ENCODE results near the gene SLC16A8. TPM values are rescaled to one million over a fixed set of nuclear protein-coding genes. Genes with fewer than 3 reads are reported as not detected.

The SLC16A8 gene
- total RNA-seq, 1 experiment from 2014 or later, result not detected

- H2AFZ ChIP-seq (ENCODE audit: low read depth, low read length, poor library complexity, severe bottlenecking), result no peak overlapping the region
- no peaks in the 10 kb centered on the region for H3K9me3 ChIP-seq (ENCODE audit: control insufficient read depth in 1 of 2, insufficient read depth in 1 of 2, low read depth in 1 of 2, low read length in 2 of 2)
- no TSS peak for BruUV-seq (replicated peaks)
- no peaks in the 10 kb centered on the region for H3K79me2 ChIP-seq (ENCODE audit: insufficient read depth, low read length)
- peaks cover 0 to 2% of the 10 kb centered on the region in 2 experiments; a peak in 2 of 4 replicates for H3K4me1 ChIP-seq (ENCODE audit: control insufficient read depth in 1 of 2, insufficient read depth in 2 of 2, low read length in 2 of 2)
- no peak overlapping the region for H3K4me2 ChIP-seq (ENCODE audit: low read length)
- no peaks in the 10 kb centered on the region for H3K27me3 ChIP-seq (ENCODE audit: insufficient read depth, low read length)
- no peaks in the 10 kb centered on the region; a peak in 1 of 4 replicates for H3K36me3 ChIP-seq (ENCODE audit: control insufficient read depth in 1 of 2, insufficient read depth in 2 of 2, low read length in 2 of 2)
- no peaks in the 10 kb centered on the region for H4K20me1 ChIP-seq (ENCODE audit: insufficient read depth)
- no peak overlapping the region for H3K9ac ChIP-seq (ENCODE audit: low read length)
- no peak for ATAC-seq
- ChIA-PET CTCF (no interaction called here), POLR2A (no interaction called here), RAD21 (ENCODE audit: low non-redundant PET in 1 of 2, low total read pairs in 2 of 2, uncharacterized antibody in 2 of 2, unreplicated experiment in 2 of 2) (no interaction called here)
- H3K9me2 ChIP-seq (ENCODE audit: insufficient read depth), result no peaks in the 10 kb centered on the region
- intact Hi-C loops (cut with micrococcal nuclease), result no loop called here
- DNase-seq (ENCODE audit: low read depth, low spot score), result no peak
- no peak overlapping the region for H3K27ac ChIP-seq (ENCODE audit: low read depth, low read length)
- no peak overlapping the region for H3K4me3 ChIP-seq (replicated peaks in 1 of 2; ENCODE audit: low read depth in 1 of 2, low read length in 2 of 2)
- no peak for TF ChIP-seq EGR1 (IDR thresholded peaks at IDR 0.05; ENCODE audit: low read depth)
- TF ChIP-seq ELF1 (IDR thresholded peaks at IDR 0.05; ENCODE audit: borderline replicate concordance, low read depth), result no peak
- no peak for TF ChIP-seq REST (IDR thresholded peaks at IDR 0.05; ENCODE audit: low read depth)
- no peak for TF ChIP-seq TCF7L2 (IDR thresholded peaks at IDR 0.05; ENCODE audit: borderline replicate concordance, extremely low read depth, insufficient read depth, insufficient read length)
- TF ChIP-seq SIN3A (IDR thresholded peaks at IDR 0.05; ENCODE audit: low read depth), result no peak
- no peak for TF ChIP-seq ATF3 (IDR thresholded peaks at IDR 0.05)
- no peak for TF ChIP-seq JUND (IDR thresholded peaks at IDR 0.05)
- TF ChIP-seq, protein P1, sequence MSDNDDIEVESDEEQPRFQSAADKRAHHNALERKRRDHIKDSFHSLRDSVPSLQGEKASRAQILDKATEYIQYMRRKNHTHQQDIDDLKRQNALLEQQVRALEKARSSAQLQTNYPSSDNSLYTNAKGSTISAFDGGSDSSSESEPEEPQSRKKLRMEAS (IDR thresholded peaks at IDR 0.05), result no peak
- no peak for TF ChIP-seq POLR2AphosphoS5 (IDR thresholded peaks at IDR 0.05; ENCODE audit: low read depth, low read length)
- no peak for TF ChIP-seq SRF (IDR thresholded peaks at IDR 0.05; ENCODE audit: low read depth)
- no peak for TF ChIP-seq ZBTB33 (IDR thresholded peaks at IDR 0.05; ENCODE audit: extremely low read depth, insufficient replicate concordance, low read length)
- TF ChIP-seq EZH2phosphoT487 (IDR thresholded peaks at IDR 0.05; ENCODE audit: borderline replicate concordance), result no peak
- no peak for TF ChIP-seq SP1 (IDR thresholded peaks at IDR 0.05; ENCODE audit: low read depth)
- no peak for TF ChIP-seq FOSL1 (IDR thresholded peaks at IDR 0.05; ENCODE audit: low read depth)
- TF ChIP-seq EZH2 (IDR thresholded peaks at IDR 0.05), result no peak
- TF ChIP-seq ZFX (IDR thresholded peaks at IDR 0.05), result no peak
These were observed 45.9 kb upstream of the SLC16A8 start for GRCh38 chr22:38129856-38130255.

Data from HCT116 (cell line).